Stimulated activated CD8-positive, alpha-beta memory T cell treated with anti-CD3 and anti-CD28 coated beads, Interleukin-7, amount 100 ng/mL, for 48 hours (primary cell): Measurements from ENCODE around the gene MPV17L2.

Experiments
- DNase-seq, 2 donors: peaks; one replicate each; pipeline ENCODE4 v3.0.0-alpha.2; 2020; ENCODE audit warnings: low read depth in 1 of 2; ENCODE audit errors: extremely low read depth in 1 of 2

MPV17L2 gene

DNA sequence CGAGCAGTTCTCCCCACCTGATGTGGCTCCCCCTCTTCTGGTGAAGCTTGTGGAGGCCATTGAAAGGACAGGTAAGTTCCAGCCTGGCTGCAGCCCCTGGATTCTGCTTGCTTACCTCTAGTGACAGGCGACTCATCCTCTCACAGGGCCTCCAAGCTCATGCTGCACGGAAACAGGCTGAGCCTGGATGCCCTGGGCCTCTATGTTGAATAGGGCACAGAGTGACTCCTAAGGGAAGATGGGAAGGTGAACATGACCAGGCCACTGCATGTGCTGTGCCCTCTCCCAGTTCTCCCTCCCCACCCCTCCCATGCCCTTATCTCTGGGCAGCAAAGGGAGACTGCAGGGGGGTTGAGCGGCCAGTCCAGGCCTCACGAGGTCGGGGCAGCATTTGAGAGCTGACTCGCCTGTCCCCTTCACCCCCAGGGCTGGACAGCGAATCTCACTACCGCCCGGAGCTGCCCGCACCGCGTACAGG, 32.5 kb upstream of the MPV17L2 start:
- no peak for DNase-seq

DNA sequence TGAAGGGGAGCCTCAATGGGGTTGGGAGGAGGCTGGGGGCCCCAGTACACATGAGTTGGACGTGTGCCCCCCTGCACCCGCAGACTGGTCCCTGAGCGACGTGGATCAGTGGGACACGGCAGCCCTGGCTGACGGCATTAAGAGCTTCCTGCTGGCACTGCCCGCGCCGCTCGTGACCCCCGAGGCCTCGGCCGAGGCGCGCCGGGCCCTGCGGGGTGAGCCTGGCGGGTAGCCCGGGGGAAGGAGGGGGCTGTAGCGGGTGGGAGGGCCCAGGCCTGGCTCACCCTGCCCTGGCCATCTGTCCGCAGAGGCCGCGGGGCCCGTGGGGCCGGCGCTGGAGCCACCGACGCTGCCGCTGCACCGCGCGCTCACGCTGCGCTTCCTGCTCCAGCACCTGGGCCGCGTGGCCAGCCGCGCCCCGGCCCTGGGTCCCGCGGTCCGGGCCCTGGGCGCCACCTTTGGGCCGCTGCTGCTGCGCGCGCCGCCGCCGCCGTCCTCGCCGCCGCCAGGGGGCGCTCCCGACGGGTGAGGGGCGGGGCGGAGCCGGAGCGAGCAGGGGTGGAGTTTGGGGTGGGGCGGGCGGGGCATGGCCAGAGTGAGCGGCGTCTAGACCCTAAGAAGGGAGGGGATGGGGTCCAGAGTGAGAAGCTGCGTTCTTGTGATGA, 31.9 kb upstream of the MPV17L2 start:
- peak in 1 of 2 donors; percentile 69 for DNase-seq

DNA sequence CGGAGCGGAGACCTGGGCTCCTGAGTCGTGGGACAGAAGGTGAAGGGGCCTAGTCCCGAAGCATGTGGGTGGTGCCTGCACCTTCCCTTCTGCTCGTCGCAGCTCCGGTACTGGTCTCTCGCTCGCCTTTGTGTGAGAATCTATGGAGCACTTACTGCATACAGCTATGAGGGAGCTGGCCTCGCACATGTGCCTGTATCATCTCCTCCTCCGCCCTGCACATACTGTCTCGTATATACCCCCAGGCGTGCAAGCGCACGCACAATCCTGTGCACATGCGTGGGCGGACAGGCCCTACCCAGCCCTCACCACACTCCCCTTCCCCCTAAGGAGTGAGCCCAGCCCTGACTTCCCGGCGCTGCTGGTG, 31.4 kb upstream of the MPV17L2 start:
- no peak for DNase-seq

DNA sequence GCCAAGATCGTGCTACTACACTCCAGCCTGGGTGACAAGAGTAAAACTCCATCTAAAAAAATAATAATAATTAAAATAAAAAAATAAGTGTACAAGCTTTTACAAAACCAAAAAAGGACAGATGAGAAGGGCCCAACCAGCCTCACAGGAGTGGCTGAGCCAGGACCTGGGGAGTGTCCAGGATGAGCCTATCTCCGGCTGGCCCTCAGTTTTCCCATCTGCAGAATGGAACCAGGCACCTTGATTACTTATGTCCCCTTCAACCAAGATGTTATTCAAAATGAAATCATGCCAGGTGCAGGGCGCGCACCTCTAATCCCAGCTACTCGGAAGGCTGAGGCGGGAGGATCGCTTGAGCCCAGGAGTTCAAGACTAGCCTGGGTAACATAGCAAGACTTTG, 28.9 kb upstream of the MPV17L2 start:
- no peak for DNase-seq

DNA sequence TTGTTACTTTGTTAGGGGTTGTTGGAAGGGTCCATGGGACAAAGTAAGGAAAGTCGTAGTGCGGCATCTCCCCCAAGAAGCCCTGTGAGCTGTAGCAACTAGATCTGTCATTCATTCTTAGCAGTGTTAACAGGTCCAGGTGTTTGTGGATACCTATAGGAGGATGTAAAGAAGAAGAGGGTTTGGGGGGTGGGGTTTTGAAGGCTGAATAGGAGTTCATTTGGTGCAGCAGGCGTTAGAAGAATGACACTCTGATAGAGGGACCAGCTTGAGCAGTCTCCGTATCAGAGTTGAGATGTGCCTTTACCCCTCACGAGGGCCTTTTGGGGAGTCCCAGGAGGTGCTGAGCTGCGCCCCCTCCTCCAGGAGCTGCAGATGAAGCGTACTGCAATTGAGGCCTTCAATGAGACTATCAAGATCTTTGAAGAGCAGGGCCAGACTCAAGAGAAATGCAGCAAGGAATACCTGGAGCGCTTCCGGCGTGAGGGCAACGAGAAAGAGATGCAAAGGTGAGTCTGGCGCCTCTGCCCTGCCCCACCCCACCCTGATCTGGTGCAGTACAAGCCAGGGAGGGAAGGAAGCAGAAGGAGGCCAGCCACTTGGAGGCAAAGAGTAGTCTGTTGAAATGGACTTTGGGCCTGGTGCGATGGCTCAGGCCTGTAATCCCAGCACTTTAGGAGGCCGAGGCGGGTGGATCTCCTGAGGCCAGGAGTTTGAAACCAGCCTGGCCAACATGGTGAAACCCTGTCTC, 27.0 kb upstream of the MPV17L2 start:
- no peak for DNase-seq

DNA sequence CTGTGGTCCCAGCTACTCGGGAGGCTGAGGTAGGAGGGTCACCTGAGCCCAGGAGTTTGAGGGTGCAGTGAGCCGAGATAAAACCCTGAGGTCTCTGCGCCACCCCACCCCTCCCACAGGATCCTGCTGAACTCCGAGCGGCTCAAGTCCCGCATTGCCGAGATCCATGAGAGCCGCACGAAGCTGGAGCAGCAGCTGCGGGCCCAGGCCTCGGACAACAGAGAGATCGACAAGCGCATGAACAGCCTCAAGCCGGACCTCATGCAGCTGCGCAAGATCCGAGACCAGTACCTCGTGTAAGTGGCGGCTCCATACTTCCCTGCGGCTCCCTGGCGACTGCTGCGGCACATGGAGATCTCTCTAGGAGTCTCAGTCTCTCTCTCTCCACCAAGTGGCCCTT, 26.0 kb upstream of the MPV17L2 start:
- DNase-seq, result no peak

DNA sequence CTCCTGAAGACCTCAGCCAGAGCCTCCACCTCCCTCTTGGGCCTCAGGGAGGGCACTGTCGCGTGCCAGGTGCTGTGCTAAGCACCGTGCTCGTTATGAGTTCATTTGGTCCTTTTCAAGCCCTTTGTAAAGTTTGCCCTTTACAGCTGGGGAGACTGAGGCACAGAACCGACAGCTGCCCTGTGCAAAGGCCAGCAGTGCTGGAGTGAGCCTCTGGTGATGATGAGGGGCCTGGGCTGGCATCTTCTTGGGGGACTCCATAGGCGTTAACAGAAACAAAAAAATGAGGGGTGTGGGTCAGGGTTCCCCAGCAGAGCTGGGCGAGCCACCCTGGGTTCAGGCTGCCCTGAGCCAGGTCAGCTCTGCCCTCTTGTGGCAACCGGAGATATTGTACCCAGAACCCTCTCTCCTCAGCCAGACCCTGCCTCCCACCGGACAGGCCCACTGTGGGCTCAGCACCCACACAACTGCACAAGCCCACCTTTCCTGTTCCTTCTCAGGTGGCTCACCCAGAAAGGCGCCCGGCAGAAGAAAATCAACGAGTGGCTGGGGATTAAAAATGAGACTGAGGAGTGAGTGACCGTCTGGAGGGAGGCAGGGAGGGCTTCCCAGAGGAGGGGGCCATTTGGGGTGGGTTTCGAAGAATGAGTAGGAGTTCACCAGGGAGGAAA, 24.9 kb upstream of the MPV17L2 start:
- DNase-seq, result no peak

DNA sequence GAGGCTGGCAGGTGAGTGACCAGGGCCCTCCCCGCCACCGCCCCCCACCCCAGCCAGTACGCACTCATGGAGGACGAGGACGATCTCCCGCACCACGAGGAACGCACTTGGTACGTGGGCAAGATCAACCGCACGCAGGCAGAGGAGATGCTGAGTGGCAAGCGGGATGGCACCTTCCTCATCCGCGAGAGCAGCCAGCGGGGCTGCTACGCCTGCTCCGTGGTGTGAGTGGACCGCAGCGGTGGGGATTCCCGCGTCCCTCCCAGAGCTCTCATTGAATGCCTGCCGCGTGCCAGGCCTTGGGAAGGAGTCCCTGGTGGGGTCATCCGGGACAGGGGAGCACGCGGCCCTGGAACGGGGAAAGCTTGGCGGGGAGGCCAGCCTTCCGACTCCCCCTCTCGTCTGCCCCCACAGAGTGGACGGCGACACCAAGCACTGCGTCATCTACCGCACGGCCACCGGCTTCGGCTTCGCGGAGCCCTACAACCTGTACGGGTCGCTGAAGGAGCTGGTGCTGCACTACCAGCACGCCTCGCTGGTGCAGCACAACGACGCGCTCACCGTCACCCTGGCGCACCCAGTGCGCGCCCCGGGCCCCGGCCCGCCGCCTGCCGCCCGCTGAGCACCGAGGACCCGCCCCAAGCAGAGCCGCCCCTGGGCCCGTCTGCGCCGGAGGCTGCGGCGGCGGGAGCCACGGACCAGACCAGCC, 24.2 kb upstream of the MPV17L2 start:
- DNase-seq, result no peak

DNA sequence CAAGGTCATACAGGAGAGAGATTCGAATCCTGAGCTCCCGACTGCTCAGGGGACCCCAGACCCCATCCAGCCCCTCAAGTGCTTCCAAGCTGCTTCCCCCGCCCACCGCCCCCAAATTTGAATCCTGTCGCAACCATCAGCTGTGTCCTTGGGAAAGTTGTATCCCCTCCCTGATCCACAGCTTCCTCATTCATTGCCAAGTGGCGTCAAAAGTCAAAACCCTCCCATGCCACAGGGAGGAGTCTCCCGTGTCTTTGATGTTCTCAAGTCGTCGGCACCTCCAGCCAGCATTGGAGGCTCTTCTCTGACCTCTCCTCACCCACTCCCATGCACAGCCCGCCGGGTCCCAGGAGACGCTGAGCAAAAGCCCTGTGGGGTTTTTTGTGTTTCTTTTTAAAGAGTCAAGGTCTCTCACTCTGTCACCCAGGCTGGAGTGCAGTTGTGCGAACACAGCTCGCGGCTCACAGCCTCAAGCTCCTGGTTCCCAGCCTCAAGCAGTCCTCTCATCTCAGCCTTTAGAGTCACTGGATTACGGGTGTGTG, 22.2 kb upstream of the MPV17L2 start:
- DNase-seq, result no peak

DNA sequence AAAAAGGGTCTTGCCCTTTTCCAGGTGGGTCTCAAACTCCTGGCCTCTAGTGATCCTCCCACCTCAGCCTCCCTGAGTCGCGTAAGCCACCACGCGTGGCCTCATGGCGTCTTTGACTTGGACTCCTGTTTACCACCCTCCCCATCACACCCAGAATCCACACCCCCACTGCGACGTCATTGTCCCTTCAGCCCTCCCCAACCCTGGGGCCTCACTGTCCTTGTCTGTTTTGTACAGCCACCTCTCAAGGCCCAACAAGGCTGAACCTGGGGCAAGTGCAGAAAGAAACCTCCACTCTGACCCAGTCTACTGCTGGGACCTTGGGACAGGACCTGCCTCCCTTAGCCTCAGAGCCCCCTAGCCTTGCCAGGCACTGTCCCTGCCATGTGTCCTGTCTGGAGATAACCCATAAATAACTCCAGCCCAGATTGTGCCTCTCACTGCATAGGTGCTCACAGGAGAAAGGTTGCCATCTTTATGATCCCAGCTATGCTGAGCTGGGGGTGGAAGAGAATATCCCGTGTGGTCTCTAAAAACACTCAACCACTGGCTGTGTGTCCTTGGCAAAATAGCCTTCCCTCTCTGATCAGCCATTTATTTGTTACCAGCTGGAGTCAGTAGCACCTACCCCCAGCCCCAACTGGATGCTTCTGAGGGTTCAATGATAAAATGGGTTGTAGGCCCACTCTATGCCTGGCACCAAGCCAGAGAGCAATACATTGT, 21.3 kb upstream of the MPV17L2 start:
- no peak for DNase-seq

DNA sequence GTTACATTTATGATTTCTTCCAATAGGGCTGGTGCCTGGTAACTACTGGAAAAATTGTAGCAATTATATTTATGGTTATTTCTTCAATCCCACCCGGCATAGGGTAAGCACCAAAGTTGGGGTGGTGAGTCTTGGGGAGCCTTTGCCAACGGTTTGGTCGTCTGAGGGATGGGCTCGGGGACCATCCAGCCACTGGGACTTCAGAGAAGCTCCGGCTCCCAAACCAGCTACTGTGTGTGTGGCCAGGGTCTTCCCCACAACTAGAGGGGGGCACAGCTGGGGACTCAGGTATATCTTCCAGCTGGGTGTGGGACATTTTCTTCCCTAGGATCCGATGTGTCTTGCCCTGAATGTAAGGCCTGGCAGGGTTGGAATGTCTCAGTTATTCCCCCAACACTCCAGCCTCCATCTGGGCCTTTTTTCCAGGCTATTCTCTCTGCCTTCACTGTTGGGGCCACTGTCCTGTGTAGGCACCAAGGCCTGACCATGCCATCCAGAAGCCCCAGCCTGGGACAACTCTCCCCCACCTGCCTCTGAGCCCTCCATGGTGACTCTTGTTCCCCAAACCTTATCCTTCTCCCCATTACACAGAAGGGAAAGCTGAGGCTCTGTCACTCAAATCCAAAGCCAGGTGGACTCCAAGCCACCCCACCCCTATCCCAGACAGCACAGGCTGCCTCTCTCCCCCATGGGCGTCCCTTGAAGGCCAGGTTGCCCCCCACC, 20.5 kb upstream of the MPV17L2 start:
- no peak for DNase-seq

DNA sequence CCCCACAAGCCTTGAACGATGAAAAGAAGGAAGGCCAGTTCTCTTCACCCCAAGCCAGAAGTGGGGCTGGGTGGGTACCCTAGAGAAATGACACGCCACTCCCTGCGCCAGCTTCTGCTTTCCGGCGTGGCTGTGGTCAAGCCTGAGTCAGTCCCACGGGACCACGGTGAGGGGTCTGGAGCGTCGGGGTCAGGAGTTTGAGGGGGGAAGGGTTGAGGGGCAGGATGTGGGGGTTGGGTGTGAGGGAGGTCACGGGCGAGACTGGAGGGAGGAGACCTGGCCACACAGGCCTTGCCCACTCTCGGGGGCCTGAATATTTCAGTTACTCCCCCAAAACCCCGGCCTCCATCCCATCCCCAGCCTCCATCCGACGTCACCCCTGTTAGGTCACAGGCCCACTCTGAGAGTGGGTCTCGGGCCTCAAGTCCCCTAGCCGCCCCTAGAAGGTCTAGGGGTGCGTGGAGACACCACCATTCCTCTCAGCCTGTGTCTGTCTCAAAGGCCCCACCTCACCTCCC, 19.9 kb upstream of the MPV17L2 start:
- no peak for DNase-seq

DNA sequence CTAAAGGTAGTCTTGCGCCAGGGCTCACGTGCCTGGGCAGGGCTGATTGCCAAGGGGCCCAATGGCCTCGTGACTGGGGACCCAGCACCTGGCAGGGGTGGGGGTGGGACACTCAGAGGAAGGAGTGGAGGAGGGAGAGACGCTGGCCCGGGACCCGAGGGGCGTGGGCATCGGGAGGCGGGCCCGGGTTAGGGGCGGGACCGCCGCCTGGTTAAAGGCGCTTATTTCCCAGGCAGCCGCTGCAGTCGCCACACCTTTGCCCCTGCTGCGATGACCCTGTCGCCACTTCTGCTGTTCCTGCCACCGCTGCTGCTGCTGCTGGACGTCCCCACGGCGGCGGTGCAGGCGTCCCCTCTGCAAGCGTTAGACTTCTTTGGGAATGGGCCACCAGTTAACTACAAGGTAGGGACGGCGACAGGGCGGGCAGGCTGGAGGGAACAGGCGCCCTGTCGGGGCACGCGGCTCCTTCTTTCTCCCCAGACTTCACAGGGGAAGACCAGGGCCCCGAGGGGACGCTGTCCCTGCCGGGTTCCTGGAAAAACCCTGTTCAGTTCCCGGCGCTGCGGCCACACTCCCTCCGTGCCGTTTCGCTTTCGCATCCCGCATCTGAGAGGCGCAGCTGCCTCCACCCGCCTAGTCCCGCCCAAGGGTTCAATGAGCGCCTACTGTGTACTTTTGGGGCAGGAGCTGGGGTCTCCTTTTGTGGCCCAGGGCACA, 19.3 kb upstream of the MPV17L2 start, which contains the start of gene IFI30:
IFI30 (plus strand) TSS at position 242 of the 717 bp plus-strand sequence; CDS start at position 271, 29 bp downstream.
- peak in 1 of 2 donors; percentile 50 for DNase-seq

DNA sequence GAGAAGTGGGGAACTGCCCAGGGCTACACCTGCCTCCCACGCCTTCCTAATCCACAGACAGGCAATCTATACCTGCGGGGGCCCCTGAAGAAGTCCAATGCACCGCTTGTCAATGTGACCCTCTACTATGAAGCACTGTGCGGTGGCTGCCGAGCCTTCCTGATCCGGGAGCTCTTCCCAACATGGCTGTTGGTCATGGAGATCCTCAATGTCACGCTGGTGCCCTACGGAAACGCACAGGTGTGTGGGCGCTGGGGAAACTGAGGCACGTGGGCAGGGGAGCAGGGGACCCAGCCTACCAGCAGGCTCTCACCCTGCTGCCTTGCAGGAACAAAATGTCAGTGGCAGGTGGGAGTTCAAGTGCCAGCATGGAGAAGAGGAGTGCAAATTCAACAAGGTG, 18.0 kb upstream of the MPV17L2 start:
- no peak for DNase-seq

DNA sequence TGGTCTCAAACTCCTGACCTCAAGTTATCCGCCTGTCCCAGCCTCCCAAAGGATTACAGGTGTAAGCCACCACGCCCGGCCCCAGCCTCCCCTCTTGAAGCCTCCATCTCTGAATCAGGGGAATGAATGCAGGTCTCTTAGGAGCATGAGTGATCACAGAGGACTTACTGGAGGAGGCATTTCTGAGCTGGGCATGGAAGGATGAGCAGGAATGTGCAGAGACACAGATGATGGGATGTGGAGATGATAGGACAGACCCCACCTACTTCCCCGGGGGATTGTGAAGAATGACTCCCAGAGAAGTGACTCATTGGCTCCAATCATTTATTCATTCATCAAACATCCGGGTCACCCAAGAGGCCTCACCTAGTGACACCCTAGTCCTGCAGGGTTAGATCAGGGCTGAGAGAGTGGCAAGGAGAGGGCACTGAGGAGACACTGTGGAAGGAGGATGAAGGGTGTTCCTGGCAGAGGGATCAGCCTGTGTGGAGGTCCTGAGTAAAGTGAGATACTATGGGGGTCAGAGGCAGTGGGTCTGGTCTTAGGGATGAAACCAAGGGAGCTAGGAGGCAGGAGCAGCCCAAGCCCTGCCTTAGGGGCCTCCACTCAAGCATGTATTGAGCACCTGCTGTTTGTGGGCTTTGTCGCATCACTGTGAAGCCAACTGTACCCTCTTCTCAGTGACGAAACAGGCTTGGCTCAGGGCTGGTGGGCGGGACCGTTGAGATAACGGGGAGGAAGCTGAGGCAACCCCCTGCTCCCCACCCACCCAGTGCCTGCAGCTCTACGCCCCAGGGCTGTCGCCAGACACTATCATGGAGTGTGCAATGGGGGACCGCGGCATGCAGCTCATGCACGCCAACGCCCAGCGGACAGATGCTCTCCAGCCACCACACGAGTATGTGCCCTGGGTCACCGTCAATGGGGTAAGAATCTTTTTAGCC, 16.4 kb upstream of the MPV17L2 start:
- DNase-seq, result no peak

DNA sequence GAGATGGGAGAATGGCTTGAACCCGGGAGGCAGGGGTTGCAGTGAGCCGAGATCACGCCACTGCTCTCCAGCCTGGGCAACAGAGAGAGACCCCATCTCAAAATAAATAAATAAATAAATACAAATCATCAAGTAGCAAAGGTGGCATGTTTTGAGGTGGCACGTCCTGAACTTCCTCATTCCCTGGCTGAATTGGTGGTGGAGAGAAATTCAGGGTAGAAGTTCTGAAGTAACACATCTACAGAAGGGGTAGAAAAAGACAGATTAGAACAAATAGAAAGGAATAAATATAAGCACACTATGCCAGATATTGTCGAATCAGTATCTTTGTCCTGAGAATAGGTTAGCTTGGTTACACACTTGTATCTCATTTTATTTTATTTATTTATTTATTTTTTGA, 13.1 kb upstream of the MPV17L2 start:
- DNase-seq, result no peak

DNA sequence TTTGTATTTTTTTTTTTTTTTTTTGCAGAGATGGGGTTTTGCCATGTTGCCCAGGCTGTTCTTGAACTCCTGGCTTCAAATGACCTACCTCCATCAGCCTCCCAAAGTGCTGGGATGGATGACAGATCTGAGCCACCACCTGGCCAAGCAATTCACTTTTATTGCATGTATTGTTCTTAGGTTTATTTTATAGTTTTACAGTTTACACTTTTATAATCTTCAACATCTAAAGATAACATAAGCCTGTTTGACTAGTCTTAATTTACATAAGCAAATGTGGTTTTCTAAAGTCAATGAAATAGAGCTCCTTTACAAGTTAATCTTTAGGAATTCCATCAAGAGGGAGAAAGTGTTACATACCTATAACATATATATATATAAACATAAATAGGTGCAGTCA, 9.5 kb upstream of the MPV17L2 start:
- no peak for DNase-seq

DNA sequence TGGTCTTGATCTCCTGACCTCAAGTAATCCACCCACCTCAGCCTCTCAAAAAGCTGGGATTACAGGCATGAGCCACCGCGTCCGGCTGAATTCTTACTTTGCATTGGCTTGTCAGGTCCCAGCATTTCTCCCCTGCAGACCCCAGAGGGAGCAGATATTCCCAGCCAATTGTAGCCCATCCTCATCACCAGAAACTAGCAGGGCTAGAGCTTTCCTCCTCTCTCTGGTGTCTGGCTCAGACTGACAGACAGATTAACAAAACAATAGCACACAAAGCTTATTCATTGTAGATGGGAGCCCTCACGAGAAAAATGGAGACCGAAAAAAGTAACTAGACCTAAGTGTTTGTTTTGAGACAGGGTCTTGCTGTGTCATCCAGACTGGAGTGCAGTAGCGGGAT, 7.5 kb upstream of the MPV17L2 start:
- DNase-seq, result no peak
